ENCODE data around the gene PHAX. TPM values are rescaled to one million over a fixed set of nuclear protein-coding genes. Genes with fewer than 3 reads are reported as not detected.
"Not testable (repeated sequence)": the region's sequence is repeated elsewhere in the genome, so short reads cannot be mapped to it uniquely, and the experiment has no call there.

Gene PHAX
- total RNA-seq, result 47.4 and 54.2 TPM in 2 replicates

DNA sequence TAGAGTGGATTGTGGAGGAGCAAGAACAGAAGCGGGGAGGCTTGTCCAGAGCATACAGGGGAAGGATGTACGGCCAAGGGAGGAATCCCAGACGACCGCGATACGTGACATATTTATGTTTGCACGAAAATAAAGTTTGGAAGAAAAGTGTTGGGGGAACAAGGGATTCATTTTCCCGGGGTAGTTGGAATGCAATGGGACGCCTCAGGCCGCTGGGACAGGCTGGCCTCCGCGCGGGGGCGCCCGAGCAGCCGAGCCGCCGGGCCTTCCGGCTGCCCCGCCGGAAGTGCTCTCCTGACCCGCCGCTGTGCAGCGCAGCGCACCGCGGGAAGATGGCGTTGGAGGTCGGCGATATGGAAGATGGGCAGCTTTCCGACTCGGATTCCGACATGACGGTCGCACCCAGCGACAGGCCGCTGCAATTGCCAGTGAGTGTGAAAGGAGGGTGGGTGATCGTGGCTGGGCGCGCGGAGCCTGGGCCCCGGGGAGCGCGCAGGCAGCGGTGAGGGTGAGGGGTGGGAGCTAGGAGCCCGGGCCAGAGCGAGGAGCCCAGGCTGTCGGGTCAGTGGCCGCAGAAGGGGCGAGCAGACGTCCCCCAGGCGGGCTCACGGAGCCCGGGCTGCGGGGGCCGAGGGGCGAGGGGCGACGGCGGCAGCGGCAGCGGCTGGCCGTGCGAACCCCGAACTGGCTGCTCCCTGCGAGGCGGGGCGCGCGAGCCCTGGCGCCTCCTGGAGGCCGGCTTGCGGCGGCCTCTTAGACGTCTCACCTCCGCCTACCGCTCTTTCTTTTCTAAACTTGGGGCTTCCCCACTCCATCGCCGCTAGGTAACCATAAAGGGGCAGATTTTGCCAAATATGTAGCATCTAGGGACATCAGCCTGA, at the start of gene PHAX:
Gene PHAX (plus strand): TSS at position 317 of the 881 bp plus-strand sequence. CDS start 16 bp downstream, at position 333.
- peak; percentile 58 for TF ChIP-seq CTCF (IDR thresholded peaks at IDR 0.05; ENCODE audit: insufficient read depth, low read length, poor library complexity, severe bottlenecking)
- Histone ChIP-seq H3K4me3 (ENCODE audit: low read depth, low read length) (peak within 1 kb of the TSS; percentile 89), H3K27me3 (ENCODE audit: control insufficient read depth, insufficient read depth, low read length) (no peaks in the 10 kb centered on the region), H3K36me3 (ENCODE audit: control insufficient read depth, insufficient read depth, low read length) (no peaks in the 10 kb centered on the region)
- no peak for DNase-seq (ENCODE audit: low read depth)

- peaks cover 4% of the 10 kb centered on the region for H3K36me3 ChIP-seq (ENCODE audit: control insufficient read depth, insufficient read depth, low read length)
- no peaks in the 10 kb centered on the region for H3K27me3 ChIP-seq (ENCODE audit: control insufficient read depth, insufficient read depth, low read length)
- no peak for DNase-seq (ENCODE audit: low read depth)
- no peak for TF ChIP-seq CTCF (IDR thresholded peaks at IDR 0.05; ENCODE audit: insufficient read depth, low read length, poor library complexity, severe bottlenecking)
- H3K4me3 ChIP-seq (ENCODE audit: low read depth, low read length), result no peak overlapping the region
These were observed 48.1 kb upstream of the PHAX start for GRCh38 chr5:126552614-126553013.

DNA sequence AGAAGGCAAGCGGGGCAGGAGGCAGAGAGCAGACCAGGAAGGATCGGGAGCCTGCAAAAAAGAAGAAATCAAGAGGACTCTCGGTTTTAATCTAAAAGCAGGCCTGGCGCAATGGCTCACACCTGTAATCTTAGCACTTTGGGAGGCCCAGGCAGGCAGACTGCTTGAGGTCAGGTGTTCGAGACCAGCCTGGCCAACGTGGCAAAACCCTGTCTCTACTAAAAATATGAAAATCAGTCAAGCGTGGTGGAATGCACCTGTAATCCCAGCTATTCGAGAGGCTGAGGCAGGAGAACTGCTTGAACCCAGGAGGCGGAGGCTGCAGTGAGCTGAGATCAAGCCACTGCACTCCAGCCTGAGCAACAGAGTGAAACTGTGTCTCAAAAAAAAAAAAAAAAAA, 45.6 kb upstream of the PHAX start:
- not testable (repeated sequence) for H3K4me3 ChIP-seq (ENCODE audit: low read depth, low read length); DNase-seq (ENCODE audit: low read depth); H3K27me3 ChIP-seq (ENCODE audit: control insufficient read depth, insufficient read depth, low read length); H3K36me3 ChIP-seq (ENCODE audit: control insufficient read depth, insufficient read depth, low read length)

GRCh38 chr5:126561908-126562307, 38.8 kb upstream of the PHAX start:
- Histone ChIP-seq H3K36me3 (ENCODE audit: control insufficient read depth, insufficient read depth, low read length) (no peaks in the 10 kb centered on the region), H3K27me3 (ENCODE audit: control insufficient read depth, insufficient read depth, low read length) (no peaks in the 10 kb centered on the region), H3K4me3 (ENCODE audit: low read depth, low read length) (no peak overlapping the region)
- no peak for TF ChIP-seq CTCF (IDR thresholded peaks at IDR 0.05; ENCODE audit: insufficient read depth, low read length, poor library complexity, severe bottlenecking)
- no peak for DNase-seq (ENCODE audit: low read depth)

- no peaks in the 10 kb centered on the region for H3K27me3 ChIP-seq (ENCODE audit: control insufficient read depth, insufficient read depth, low read length)
- no peak overlapping the region for H3K4me3 ChIP-seq (ENCODE audit: low read depth, low read length)
- H3K36me3 ChIP-seq (ENCODE audit: control insufficient read depth, insufficient read depth, low read length), result no peaks in the 10 kb centered on the region
- no peak for DNase-seq (ENCODE audit: low read depth)
- no peak for TF ChIP-seq CTCF (IDR thresholded peaks at IDR 0.05; ENCODE audit: insufficient read depth, low read length, poor library complexity, severe bottlenecking)
These were observed 37.9 kb upstream of the PHAX start for GRCh38 chr5:126562823-126563222.

DNA sequence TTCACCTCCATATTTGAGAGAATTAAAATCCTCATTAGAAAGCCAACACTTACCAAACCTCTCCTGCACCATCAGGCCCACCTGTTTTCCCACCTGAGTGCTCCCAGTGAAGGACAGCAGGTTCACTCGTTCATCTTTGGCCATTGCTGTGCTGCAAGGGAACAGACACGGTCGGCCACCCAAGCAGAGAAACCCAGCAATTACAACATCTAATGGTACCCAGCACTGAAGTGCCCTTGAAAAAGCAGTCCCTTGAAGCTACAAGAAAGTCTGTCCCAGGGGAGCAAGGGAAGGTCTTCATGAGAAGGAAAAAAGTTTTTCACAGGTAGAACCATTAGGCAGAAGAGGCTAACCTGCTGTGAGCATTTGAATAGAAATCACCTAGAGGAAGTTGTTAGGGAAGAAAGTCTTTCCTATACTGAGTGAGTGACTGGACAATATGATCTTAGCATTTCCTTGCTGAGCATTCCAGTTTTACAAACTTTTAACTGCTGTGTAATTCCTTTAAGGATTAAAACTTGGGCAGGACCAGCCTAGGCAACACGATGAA, 32.5 kb upstream of the PHAX start:
- DNase-seq (ENCODE audit: low read depth), result no peak
- TF ChIP-seq CTCF (IDR thresholded peaks at IDR 0.05; ENCODE audit: insufficient read depth, low read length, poor library complexity, severe bottlenecking), result no peak
- Histone ChIP-seq H3K27me3 (ENCODE audit: control insufficient read depth, insufficient read depth, low read length) (no peaks in the 10 kb centered on the region), H3K36me3 (ENCODE audit: control insufficient read depth, insufficient read depth, low read length) (peaks cover 2% of the 10 kb centered on the region), H3K4me3 (ENCODE audit: low read depth, low read length) (no peak overlapping the region)
